ENCODE measurements around the gene AAK1. TPM values are rescaled to one million over a fixed set of nuclear protein-coding genes. Genes with fewer than 3 reads are reported as not detected.

AAK1 gene
- polyA plus RNA-seq, 1 of the 3 experiments (the other 2 are of a cell fraction): 13.4 TPM

GRCh38 chr2:69619725-69620124 lies 23.8 kb downstream of the AAK1 start (continued):
- no peak for TF ChIP-seq EZH2phosphoT487 (IDR thresholded peaks at IDR 0.05; ENCODE audit: borderline replicate concordance, low read depth)
- TF ChIP-seq TAF1 (IDR thresholded peaks at IDR 0.05; ENCODE audit: borderline replicate concordance, low read depth, low read length): no peak
- TF ChIP-seq REST (IDR thresholded peaks at IDR 0.05; ENCODE audit: low read depth, low read length): no peak

GRCh38 chr2:69618362-69618761 lies 25.2 kb downstream of the AAK1 start:
- H3K79me2 ChIP-seq (ENCODE audit: insufficient read depth): peaks cover 97% of the 10 kb centered on the region
- H4K20me1 ChIP-seq (ENCODE audit: insufficient read depth): peaks cover 87% of the 10 kb centered on the region
- TF ChIP-seq GATA2 (CRISPR knock-in tag; IDR thresholded peaks at IDR 0.05) (no peak), NRF1 (IDR thresholded peaks at IDR 0.05; ENCODE audit: low read depth, low read length) (no peak), FOSL2 (IDR thresholded peaks at IDR 0.05; ENCODE audit: borderline replicate concordance, low read depth) (no peak), MXI1 (IDR thresholded peaks at IDR 0.05; ENCODE audit: low read depth, low read length) (no peak), TAF1 (IDR thresholded peaks at IDR 0.05; ENCODE audit: borderline replicate concordance, low read depth, low read length) (no peak), ELF1 (IDR thresholded peaks at IDR 0.05) (no peak), SMC3 (IDR thresholded peaks at IDR 0.05; ENCODE audit: low read depth, low read length) (no peak), REST (IDR thresholded peaks at IDR 0.05; ENCODE audit: low read depth, low read length) (no peak), IRF3 (IDR thresholded peaks at IDR 0.05; ENCODE audit: low read depth, low read length) (no peak)
- no peaks in the 10 kb centered on the region for H3F3A ChIP-seq (replicated peaks; ENCODE audit: insufficient read depth)
- H3K9me2 ChIP-seq: no peaks in the 10 kb centered on the region
- WGBS (ENCODE audit: low lambda C conversion rate): 92% methylated on average over 5 of the region's 5 CpGs
- H3K9ac ChIP-seq: no peak overlapping the region
- no peak overlapping the region for H3K27ac ChIP-seq (ENCODE audit: low read depth in 2 of 2, low read length in 1 of 2)
- no peak overlapping the region for H2AFZ ChIP-seq (ENCODE audit: low read depth)
- no peak overlapping the region for H3K4me2 ChIP-seq
- ChIA-PET POLR2A (no interaction called here), CTCF (interaction anchor here (0.9 to 1.3 kb wide), 3 partner anchors 10 to 1023 kb away, joined by 3 read pairs; partner anchors contain the start of gene AAK1)
- peaks cover 0 to 9% of the 10 kb centered on the region in 2 experiments; a peak in 2 of 4 replicates for H3K4me1 ChIP-seq (ENCODE audit: control insufficient read depth in 1 of 2, insufficient read depth in 2 of 2, low read depth in 1 of 2, low read length in 1 of 2)
- H3K4me3 ChIP-seq (ENCODE audit: low read depth in 2 of 2, low read length in 1 of 2): no peak overlapping the region
- no peaks in the 10 kb centered on the region for H3K27me3 ChIP-seq (ENCODE audit: insufficient read depth)
- no peaks in the 10 kb centered on the region for H3K9me3 ChIP-seq
- no peak for DNase-seq
- H3K36me3 ChIP-seq (replicated peaks in 1 of 2; ENCODE audit: control insufficient read depth in 1 of 2, insufficient read depth in 2 of 2, low read length in 1 of 2): peaks cover 0 to 5% of the 10 kb centered on the region in 2 experiments
